OCI-LY7 (cell line): ENCODE results near the gene GFY.

Source experiments
- EZH2phosphoT487 ChIP-seq: fragments of 200-600 bp; sonication (generic); IDR thresholded peaks from 2 replicates; pipeline ENCODE4 v1.6.1; 2018; ENCODE audit warnings: low read depth, borderline replicate concordance, mild to moderate bottlenecking, mixed run types, antibody characterized with exemption, low read length, moderate library complexity, mixed read lengths
- TF ChIP-seq, protein P1 (sequence below): fragments of 200-600 bp; sonication (generic); conservative IDR thresholded peaks from 2 replicates; pipeline ENCODE4 v1.5.1; 2014; ENCODE audit warnings: mild to moderate bottlenecking, antibody characterized with exemption, low read length, moderate library complexity, mixed read lengths

GRCh38 chr19:49451430-49452181 lies 26.4 kb downstream of the GFY start, which contains the start of gene PIH1D1:
- TF ChIP-seq, protein P1, sequence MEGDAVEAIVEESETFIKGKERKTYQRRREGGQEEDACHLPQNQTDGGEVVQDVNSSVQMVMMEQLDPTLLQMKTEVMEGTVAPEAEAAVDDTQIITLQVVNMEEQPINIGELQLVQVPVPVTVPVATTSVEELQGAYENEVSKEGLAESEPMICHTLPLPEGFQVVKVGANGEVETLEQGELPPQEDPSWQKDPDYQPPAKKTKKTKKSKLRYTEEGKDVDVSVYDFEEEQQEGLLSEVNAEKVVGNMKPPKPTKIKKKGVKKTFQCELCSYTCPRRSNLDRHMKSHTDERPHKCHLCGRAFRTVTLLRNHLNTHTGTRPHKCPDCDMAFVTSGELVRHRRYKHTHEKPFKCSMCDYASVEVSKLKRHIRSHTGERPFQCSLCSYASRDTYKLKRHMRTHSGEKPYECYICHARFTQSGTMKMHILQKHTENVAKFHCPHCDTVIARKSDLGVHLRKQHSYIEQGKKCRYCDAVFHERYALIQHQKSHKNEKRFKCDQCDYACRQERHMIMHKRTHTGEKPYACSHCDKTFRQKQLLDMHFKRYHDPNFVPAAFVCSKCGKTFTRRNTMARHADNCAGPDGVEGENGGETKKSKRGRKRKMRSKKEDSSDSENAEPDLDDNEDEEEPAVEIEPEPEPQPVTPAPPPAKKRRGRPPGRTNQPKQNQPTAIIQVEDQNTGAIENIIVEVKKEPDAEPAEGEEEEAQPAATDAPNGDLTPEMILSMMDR, result no peak
- TF ChIP-seq EZH2phosphoT487, result no peak
